Neural progenitor cell (in vitro differentiated cells): ENCODE results near the gene TNFAIP1.
A peak's percentile ranks its signal among the peaks of the same experiment; 100 is the strongest.

Source experiments
- EZH2 ChIP-seq: fragments of 200-600 bp; sonication (generic); IDR thresholded peaks from 2 replicates; pipeline ENCODE4 v1.6.1; 2017; ENCODE audit warnings: antibody characterized with exemption, mild to moderate bottlenecking, moderate library complexity
- EZH2phosphoT487 ChIP-seq: fragments of 200-600 bp; sonication (generic); IDR thresholded peaks from 2 replicates; pipeline ENCODE4 v1.6.1; 2017; ENCODE audit warnings: antibody characterized with exemption
- TF ChIP-seq, protein P1 (sequence below): fragments of 200-600 bp; sonication (generic); IDR thresholded peaks from 2 replicates; pipeline ENCODE4 v1.5.1; 2017; ENCODE audit warnings: antibody characterized with exemption, mild to moderate bottlenecking

GRCh38 chr17:28346746-28347246 is 11.2 kb downstream of the TNFAIP1 start:
- TF ChIP-seq, protein P1, sequence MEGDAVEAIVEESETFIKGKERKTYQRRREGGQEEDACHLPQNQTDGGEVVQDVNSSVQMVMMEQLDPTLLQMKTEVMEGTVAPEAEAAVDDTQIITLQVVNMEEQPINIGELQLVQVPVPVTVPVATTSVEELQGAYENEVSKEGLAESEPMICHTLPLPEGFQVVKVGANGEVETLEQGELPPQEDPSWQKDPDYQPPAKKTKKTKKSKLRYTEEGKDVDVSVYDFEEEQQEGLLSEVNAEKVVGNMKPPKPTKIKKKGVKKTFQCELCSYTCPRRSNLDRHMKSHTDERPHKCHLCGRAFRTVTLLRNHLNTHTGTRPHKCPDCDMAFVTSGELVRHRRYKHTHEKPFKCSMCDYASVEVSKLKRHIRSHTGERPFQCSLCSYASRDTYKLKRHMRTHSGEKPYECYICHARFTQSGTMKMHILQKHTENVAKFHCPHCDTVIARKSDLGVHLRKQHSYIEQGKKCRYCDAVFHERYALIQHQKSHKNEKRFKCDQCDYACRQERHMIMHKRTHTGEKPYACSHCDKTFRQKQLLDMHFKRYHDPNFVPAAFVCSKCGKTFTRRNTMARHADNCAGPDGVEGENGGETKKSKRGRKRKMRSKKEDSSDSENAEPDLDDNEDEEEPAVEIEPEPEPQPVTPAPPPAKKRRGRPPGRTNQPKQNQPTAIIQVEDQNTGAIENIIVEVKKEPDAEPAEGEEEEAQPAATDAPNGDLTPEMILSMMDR = peak; percentile 23
- no peak for TF ChIP-seq EZH2
- no peak for TF ChIP-seq EZH2phosphoT487
